NCI-H2081 treated with DMSO at 0.1 percent for 48 hours (cell line): ENCODE measurements around the gene GRWD1.
A peak's percentile ranks its signal among the peaks of the same experiment; 100 is the strongest.

Source experiments
- DNase-seq: peaks from one replicate; lab custom pipeline; 2025; lab: John Stamatoyannopoulos, UW

The GRWD1 gene

DNA sequence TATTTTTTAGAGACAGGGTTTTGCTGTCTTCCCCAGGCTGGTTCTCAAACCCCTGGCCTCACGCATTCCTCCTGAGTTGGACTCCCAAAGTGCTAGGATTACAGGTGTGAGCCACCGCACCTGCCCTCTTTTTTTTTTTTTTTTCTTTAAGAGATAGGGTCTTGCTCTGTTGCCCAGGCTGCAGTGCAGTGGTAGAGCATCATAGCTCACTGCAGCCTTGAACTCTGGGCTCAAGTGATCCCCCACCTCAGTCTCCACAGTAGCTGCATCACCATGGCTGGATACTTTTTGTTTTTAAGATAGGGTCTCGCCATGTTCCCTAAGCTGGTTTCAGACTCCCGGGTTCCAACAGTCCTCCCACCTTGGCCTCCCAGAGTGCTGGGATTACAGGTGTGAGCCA lies 11.1 kb downstream of the GRWD1 start:
- no peak for DNase-seq

GRCh38 chr19:48458016-48458415 lies 12.2 kb downstream of the GRWD1 start:
- DNase-seq = no peak

DNA sequence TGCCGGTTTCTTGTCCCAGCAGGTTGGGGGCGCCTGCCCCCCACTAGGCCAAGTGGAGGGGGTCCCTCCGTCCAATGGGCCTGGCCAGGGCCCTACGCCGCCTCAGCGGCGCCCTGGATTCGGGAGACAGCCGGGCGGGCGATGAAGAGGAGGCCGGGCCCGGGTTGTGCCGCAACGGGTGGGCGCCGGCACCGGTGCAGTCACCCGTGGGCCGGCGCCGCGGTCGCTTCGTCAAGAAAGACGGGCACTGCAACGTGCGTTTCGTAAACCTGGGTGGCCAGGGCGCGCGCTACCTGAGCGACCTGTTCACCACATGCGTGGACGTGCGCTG lies 15.8 kb downstream of the GRWD1 start:
- DNase-seq = no peak

- DNase-seq = no peak
Observed at GRCh38 chr19:48461982-48462655, 16.3 kb downstream of the GRWD1 start.

DNA sequence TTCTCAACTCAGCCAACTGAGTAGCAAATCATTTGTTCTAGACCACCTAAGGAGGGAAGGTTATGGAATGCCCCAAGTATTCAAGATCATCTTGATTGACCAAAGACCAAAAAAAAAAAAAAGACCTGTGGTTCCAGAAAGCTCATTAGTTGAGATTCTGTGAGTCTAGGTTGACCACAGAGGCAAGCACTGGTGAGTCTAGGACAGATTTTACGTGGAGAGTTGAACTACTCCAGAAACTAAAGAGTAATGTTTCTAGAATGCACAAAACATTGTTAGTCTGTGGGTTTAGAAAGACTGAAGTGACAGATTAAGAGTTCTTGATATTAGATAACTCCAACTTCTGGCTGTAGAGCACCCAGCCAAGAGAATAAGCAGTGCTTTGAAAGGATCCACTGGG lies 19.4 kb downstream of the GRWD1 start:
- DNase-seq = no peak

DNA sequence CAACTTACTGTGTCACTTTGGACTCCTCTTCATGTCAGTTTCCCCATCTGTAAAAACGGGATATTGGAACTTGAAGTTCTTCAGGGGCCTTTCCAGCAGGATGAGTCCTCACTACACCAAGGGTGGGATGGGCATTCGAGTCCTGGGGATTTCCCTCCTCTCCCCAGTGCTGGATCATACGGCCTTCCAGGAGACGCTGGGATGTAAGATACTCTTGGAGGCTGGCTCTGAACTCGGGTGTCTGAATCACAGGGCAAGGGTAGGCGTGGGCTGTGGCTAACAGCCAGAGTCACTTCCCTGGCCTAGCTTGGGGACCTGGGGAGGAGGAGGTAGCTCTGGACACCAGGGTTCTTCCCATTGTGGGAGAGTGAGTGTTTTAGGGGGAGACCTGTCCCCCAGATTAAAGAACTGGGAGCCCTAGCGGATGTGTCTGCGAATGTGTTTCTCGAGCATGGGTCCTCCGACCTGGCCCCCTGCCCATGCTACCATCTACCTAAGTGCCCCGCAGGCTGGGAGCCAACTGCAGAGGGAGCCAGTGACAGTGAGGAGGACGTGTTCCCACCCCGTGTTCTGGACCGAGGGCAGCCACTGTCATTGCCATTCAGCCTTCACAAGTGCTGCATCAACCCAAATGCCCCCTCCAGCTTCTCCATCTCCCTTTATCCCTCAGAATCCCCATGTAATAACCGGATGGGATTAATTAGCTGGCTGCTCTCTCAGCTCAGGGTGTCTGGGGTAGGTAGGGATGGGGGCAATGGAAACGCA lies 21.0 kb downstream of the GRWD1 start:
- no peak for DNase-seq

- peak; percentile 98 for DNase-seq
Observed at GRCh38 chr19:48468772-48469288, 23.0 kb downstream of the GRWD1 start.

DNA sequence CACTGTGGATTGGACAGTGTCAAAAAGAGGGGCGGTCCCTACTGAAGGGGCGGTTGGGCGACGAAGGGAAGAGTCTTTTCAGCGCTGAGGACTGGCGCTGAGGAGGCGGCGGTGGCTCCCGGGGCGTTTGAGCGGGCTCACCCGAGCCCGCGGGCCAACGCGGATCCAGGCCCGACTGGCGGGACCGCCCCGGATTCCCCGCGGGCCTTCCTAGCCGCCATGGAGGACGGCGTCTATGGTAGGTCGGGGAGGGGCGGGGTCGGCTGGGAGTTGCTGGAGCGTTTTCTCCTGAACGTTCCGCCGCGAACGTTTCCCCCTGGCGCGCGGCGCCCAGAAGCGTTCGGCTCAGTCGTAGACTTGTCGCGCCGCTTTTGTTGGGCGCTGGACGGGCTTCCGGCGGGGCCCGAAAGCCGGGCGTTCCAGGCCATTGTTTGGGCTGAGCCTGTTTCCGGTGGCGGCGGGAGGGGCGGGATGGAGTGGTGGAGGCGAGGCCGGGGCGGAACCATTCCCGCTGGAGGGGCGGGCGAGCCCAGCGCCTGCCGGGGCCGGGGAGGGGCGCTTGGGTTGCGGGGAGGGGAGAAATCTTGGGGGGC lies 23.6 kb downstream of the GRWD1 start, which contains the start of gene CYTH2:
Gene CYTH2, plus strand, starts transcription at position 81 of the 593 bp plus-strand sequence. Its CDS starts 139 bp downstream, at position 220.
- peak; percentile 16 for DNase-seq

- no peak for DNase-seq
Observed at GRCh38 chr19:48469934-48470680, 24.3 kb downstream of the GRWD1 start.

DNA sequence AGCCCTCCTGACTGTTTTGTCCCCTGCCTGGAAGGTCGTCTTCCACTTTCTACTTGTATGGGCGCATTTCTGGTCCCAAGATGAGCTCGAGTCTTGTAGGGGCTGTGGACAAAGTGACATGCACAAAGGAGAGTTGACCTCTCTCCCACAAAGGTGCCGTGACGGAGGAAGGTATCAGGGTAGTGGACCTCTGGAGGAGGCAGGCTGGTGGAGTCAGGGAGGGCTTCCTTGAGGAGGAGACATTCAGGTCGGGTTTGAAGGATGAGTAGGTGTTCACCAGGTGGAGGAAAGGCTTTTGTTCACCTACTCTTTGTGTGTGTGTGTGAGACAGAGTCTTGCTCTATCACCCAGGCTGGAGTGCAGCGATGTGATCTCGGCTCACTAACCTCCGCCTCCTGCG lies 25.1 kb downstream of the GRWD1 start:
- no peak for DNase-seq

DNA sequence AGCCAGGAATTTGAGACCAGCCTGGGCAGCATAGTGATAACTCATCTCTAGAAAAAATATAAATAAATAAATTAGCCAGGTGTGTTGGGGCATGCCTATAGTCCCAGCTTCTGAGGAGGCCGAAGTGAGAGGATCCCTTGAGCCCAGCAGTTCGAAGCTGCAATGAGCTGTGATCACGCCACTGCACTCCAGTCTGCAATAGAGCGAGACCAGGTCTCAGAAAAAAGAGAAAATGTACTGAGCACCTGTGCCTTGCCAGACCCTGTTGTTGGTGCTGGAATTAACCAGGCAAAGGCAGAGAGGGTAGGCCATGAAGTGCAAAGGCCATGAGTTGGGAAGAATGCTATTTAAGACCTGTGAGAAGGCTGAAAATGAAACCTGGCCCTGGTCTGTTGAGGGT lies 26.1 kb downstream of the GRWD1 start:
- no peak for DNase-seq

DNA sequence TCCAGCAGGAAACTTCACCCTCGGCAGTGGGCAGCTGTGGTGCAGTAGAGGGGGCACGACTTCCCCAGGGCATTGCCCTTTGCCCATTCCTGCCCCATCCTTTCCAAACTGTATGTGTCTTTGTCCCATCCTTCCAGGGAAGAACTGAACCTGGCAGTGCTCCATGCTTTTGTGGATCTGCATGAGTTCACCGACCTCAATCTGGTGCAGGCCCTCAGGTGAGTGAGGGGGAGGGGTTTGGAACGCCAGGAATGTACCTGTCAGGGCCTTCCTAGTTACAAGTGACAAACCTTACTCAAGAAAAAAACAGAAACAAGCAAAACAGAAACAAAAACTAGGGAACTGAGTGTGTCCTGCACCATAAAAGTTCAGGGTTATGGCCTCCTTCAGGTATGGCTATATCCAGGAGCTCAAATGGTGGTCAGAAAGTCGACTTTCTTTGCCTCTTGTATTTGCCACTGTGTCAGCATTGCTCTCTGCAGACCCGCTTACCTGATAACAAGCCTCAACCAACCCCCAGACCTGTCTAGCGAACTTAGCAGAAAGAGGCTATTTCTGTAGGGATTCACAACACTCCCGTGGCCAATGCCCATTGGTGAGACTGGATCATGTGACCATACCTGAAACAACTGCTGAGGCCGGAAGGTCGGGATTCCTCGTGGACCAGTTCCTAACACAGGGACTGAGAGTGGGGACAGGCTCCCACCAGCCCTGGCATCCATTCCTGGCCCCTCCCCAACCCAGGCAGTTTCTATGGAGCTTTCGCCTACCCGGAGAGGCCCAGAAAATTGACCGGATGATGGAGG lies 27.6 kb downstream of the GRWD1 start:
- no peak for DNase-seq

DNA sequence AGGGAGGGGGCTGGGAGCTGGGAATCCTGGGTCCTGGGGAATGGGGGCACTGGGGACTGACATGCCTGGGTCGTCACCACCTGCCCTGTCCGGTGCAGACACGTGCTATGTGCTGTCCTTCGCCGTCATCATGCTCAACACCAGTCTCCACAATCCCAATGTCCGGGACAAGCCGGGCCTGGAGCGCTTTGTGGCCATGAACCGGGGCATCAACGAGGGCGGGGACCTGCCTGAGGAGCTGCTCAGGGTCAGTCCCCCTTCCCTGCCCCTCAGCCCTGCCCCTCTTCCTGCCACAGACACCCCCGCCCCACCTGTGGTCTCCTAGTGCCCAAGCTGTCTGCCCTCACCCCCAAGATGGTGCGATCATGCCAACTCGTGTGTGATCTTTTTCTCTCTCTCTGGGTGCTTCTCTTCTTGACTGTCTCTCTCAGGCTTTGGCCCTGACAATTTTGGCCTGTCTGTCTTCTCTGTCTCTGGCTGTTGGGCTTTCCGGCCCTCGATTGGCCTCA lies 28.4 kb downstream of the GRWD1 start:
- DNase-seq = no peak

DNA sequence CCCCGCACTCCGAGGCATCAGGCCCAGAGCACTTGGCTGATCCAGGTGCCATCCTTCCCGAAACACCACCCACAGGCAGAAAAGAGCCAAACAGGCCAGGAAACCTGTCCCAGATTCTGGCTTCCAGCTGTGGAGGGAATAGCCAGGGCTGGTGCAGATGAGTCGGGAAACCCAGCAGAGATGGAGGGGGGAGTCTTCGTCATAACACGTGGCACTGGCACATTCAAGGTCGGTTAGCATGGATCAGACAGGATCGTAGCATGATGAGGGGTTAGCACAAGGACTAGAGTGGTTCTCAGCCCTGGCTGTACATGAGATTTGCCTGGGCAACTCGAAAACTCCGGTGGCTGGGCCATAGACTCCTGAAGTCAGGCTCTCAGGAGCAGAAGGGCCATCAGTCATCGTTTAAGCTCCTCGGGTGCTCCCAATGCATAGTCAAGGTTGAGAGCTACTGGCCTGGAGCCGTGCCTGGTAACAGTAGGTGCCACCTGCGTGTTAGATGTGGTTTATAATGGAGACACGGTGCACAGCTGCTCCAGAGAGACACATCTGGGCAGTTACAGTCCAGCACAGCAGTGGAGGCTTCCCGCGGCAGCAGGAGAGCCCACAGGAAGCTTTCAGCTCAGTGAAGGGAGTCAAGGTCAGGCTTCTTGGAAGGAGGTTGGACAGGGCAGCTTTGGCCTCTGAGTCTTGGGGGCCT lies 29.7 kb downstream of the GRWD1 start:
- DNase-seq = no peak

DNA sequence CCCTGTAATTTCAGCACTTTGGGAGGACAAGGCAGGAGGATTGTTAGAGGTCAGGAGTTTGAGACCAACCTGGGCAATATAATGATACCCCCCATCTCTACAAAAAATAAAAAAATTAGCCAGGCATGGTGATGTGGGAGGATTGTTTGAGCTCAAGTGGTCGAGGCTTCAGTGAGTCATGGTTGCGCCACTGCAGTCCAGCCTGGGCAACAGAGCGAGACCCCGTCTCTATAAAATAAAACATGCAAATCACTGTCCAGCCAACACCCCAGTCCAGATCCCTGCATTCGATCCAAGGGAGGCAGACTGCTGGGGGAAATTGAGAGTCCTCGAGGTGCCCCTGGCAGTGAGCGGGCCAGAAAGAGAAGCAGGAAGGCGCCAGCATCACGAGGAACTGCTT lies 30.4 kb downstream of the GRWD1 start:
- DNase-seq = no peak

- no peak for DNase-seq
Observed at GRCh38 chr19:48477067-48477685, 31.4 kb downstream of the GRWD1 start.

DNA sequence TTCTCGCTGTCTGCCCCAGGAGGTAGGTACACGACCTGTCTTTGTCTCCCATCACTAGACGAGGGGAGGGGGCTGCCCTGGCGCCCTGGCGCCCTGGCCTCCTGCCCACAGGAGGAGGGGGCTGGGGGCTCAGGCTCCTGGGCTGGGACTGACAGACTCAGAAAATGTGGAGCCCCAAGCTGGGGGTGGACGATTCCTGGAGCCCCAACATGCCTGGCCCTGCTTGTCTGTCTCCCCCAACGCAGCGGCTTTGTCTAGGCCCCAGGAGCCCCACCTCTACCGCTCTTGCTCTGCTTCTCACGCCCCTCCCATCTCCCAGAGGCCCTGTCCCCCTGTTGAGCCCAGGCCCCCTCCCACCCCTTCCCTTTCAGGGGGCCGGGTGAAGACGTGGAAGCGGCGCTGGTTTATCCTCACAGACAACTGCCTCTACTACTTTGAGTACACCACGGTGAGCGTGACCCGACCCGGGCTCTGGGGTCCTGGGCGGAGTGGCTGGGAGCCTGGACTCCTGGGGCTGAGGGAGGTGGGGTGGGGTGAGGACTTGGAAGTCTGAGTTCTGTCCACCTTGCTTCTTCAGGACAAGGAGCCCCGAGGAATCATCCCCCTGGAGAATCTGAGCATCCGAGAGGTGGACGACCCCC lies 32.0 kb downstream of the GRWD1 start:
- no peak for DNase-seq

GRCh38 chr19:48478339-48479256 lies 32.8 kb downstream of the GRWD1 start:
- no peak for DNase-seq

GRCh38 chr19:48479686-48480085 lies 33.9 kb downstream of the GRWD1 start:
- DNase-seq = no peak
